Retinal pigment epithelial cell (primary cell): Measurements from ENCODE around the gene TMUB1.

Source experiments
- DNase-seq: peaks from one replicate; pipeline ENCODE4 v3.0.0-alpha.2; 2010; ENCODE audit warnings: low read depth
- H3K4me3 ChIP-seq: 2 replicates; pipeline ENCODE4 v1.5.1; 2011; ENCODE audit warnings: mild to moderate bottlenecking, low read length, control low read depth, moderate library complexity
- TF ChIP-seq, protein P1 (sequence below): conservative IDR thresholded peaks from 2 replicates; pipeline ENCODE4 v1.5.1; 2011; ENCODE audit warnings: low read depth, low read length, control low read depth, inconsistent platforms

Gene TMUB1

DNA sequence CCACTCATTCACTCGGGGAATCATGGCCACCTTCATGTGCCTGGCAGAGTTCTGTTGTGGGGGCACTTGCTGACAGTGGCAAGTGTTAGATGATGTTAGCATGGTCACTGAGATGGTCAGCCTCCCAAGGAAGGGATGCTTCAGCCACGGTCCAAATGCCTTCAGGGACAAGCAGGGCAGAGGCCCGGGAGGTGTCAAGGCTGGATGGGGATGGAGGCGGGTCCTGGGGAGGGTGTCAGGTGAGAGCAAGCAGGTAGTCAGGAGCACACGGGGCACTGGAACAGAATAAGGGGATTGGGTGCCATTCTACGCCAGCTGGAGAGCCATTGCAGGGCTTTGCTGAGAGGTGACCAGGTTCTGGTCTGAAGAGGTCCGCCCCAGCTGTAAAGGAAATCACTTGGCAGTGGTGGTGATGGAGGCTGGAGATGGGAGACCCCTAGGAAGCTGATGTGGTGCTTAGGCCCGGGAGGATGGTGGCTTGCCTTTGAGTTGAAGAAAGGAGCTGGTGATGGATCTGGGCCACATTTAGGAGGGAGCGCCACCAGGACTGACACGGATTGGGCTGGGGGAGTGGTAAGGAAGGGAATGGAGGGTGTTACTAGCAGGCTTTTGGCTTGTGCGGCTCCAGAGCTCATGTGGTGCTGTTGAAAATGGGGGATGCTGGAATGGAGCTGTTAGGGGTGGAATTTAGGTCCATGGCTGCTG lies 27.1 kb upstream of the TMUB1 start:
- TF ChIP-seq, protein P1, sequence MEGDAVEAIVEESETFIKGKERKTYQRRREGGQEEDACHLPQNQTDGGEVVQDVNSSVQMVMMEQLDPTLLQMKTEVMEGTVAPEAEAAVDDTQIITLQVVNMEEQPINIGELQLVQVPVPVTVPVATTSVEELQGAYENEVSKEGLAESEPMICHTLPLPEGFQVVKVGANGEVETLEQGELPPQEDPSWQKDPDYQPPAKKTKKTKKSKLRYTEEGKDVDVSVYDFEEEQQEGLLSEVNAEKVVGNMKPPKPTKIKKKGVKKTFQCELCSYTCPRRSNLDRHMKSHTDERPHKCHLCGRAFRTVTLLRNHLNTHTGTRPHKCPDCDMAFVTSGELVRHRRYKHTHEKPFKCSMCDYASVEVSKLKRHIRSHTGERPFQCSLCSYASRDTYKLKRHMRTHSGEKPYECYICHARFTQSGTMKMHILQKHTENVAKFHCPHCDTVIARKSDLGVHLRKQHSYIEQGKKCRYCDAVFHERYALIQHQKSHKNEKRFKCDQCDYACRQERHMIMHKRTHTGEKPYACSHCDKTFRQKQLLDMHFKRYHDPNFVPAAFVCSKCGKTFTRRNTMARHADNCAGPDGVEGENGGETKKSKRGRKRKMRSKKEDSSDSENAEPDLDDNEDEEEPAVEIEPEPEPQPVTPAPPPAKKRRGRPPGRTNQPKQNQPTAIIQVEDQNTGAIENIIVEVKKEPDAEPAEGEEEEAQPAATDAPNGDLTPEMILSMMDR, result no peak
- H3K4me3 ChIP-seq, result no peak overlapping the region
- no peak for DNase-seq

DNA sequence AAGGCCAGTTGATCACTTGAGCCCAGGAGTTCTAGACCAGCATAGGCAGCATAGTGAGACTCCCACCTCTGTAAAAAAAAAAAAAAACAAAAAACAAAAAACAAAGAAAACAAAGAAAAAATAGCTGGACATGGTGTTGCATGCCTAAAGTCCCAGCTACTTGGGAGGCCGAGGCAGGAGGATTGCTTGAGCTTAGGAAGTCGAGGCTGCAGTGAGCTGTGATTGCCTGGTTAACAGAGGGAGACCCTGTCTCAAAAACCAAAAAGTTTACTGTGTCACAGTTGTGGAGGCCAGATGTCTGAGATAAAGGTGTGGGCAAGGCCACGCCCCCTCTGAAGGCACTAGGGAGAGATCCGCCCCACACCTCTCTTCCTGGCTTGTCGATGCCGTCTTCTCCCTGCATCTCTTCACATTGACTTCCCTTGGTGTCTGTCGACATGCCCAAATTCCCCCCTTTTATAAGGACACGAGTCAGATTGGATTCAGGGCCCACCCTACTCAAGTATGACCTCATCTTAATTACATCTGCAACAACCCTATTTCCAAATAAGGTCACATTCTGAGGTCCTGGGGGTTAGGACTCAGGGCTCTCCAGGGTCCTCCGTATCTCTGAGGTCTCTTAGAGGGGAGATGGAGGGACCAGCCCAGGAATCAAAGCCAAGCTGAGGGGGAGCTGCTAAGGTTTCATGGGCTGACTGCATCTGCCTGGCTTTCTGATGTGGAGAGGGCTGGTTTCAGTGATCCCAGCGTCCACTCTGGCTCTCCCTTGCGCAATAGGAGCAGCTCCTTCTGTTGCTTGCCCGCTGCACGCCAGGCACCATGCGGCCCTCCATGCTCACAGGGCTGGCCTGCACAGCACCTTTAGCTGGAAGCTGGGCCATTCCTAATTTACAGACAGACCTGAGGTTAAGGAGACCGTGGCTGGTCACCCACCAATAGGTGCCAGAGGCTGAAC lies 26.1 kb upstream of the TMUB1 start:
- H3K4me3 ChIP-seq, result no peak overlapping the region
- DNase-seq, result no peak
- TF ChIP-seq, protein P1, result no peak

DNA sequence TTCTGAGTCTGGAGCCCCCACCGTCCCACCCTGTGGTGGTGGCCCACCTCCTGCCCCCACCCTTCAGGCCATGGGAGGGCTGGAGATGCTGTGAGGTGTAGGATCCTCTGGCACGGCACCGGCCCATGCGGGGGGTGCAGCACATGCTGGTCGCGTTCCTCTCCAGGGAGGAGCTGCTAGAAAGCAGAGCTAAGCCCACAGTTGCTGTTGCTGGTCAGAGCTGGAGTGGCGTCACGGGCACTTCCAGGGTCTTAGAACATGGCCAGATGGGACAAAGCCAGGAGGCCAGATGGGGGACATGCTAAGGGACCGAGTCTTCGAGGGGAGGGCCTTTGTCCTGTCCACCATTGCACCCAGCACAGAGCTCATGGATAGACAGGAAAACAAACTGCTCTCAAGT lies 24.6 kb upstream of the TMUB1 start:
- TF ChIP-seq, protein P1, result no peak
- no peak for DNase-seq
- no peak overlapping the region for H3K4me3 ChIP-seq

DNA sequence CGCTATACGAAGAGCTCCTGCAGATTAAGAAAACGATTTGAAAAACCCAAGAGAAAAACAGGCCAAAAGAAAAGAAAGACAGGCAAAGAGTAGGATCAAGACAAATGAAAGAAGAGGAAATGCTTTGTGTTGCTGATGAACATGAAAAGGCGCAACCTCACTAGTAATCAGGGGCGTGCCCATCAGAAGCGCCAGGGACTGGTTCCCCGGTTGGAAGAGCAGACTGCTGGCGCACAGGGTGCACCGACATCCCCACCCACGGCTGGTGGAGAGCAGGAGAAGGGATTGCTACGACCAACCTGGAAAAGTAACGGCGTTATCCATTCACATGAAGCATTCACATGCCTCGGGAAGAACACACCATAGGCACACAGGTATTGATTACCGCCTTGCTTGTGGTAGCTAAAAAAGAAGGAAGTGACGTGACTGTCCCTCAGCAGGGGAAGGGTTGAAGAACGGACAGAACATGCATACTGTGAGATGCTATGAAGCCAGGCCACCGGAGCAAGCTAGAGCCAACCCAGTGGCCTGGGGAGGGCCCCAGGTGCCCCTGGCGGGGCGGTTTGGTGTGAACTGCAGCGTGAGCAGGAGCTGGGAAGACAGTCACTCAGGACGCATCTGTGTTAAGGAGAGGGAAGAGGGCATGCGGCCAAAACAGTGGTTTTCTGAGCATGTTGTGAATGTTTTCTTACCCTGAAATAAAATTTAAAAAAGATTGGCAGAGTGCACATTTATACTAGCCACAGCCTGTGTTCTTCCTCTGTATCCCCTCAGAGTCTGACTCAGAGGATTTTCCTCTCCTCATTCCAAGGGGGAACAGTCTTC lies 21.3 kb upstream of the TMUB1 start:
- DNase-seq, result no peak
- TF ChIP-seq, protein P1, result no peak
- H3K4me3 ChIP-seq, result no peak overlapping the region

- H3K4me3 ChIP-seq, result no peak overlapping the region
- TF ChIP-seq, protein P1, result no peak
- DNase-seq, result no peak
Observed at GRCh38 chr7:151103973-151104372, 20.7 kb upstream of the TMUB1 start.

- TF ChIP-seq, protein P1, result no peak
- no peak for DNase-seq
- no peak overlapping the region for H3K4me3 ChIP-seq
Observed at GRCh38 chr7:151102991-151103390, 19.7 kb upstream of the TMUB1 start.
